ENCODE results near the gene IMMP1L. TPM values are rescaled to one million over a fixed set of nuclear protein-coding genes. Genes with fewer than 3 reads are reported as not detected.

Gene IMMP1L
- total and polyA plus RNA-seq, 8 donors, result 3.1 to 46.3 (median 25.9) TPM

DNA sequence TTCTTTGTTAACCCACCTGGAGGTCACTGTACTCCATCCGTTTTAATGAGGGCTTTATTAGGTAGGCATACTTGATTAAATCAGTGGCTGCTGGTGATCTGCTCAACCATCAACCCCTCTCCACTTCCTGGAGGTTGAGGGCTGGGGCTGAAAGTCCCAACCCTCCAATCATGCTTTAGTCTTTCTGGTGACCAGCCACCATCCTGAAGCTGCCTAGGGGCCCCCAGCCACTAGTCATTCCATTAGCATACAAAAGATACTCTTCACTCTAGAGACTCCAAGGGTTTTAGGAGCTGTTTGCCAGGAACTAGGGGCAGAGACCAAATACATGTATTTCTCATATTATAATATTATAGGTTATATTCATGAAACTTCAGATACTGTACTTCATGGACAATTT lies 126.3 kb downstream of the IMMP1L start:
- H3K9me3 ChIP-seq, result no peaks in the 10 kb centered on the region
- peaks cover 0 to 11% (median 2%) of the 10 kb centered on the region in 4 donors for H3K36me3 ChIP-seq
- DNase-seq, result no peak
- intact Hi-C loops (cut with DNase I; ENCODE audit: low total_unique reads), result no loop called here
- no peak overlapping the region for H3K27ac ChIP-seq
- H3K4me3 ChIP-seq, result no peak overlapping the region
- H3K27me3 ChIP-seq, result no peaks in the 10 kb centered on the region
- 74 to 82% (median 81%) methylated on average over 1 of the region's 1 CpG for WGBS, 5 donors
- TF ChIP-seq POLR2AphosphoS5 (IDR thresholded peaks at IDR 0.05), result no peak
- no peak for TF ChIP-seq EP300 (IDR thresholded peaks at IDR 0.05)
- no peak for TF ChIP-seq POLR2A (IDR thresholded peaks at IDR 0.05)
- TF ChIP-seq, protein P1, sequence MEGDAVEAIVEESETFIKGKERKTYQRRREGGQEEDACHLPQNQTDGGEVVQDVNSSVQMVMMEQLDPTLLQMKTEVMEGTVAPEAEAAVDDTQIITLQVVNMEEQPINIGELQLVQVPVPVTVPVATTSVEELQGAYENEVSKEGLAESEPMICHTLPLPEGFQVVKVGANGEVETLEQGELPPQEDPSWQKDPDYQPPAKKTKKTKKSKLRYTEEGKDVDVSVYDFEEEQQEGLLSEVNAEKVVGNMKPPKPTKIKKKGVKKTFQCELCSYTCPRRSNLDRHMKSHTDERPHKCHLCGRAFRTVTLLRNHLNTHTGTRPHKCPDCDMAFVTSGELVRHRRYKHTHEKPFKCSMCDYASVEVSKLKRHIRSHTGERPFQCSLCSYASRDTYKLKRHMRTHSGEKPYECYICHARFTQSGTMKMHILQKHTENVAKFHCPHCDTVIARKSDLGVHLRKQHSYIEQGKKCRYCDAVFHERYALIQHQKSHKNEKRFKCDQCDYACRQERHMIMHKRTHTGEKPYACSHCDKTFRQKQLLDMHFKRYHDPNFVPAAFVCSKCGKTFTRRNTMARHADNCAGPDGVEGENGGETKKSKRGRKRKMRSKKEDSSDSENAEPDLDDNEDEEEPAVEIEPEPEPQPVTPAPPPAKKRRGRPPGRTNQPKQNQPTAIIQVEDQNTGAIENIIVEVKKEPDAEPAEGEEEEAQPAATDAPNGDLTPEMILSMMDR (IDR thresholded peaks at IDR 0.05), result no peak
- H3K4me1 ChIP-seq, result no peaks in the 10 kb centered on the region

Other genes with a start within 250 kb of the IMMP1L start
- under 1 TPM in 2 of 5 donors, not detected in 3; 0.45 to 0.55 TPM for gene DCDC1, start 139.9 kb downstream of the IMMP1L start, total RNA-seq
- not detected for gene DCDC1, start 139.9 kb downstream of the IMMP1L start, polyA plus RNA-seq
- 10 to 100 TPM in 3 of 5 donors, 1 to 10 TPM in 2; 2.7 to 30.7 (median 15.9) TPM for gene DNAJC24, start 139.8 kb downstream of the IMMP1L start, total RNA-seq
- gene DNAJC24, start 139.8 kb downstream of the IMMP1L start, polyA plus RNA-seq, result 1 to 10 TPM; 3.3 to 6.4 (median 6.2) TPM
- gene ELP4, start 145 bp upstream of the IMMP1L start, total RNA-seq, result 10 to 100 TPM; 12.6 to 70.0 (median 54.7) TPM
- 10 to 100 TPM in 1 of 3 donors, 1 to 10 TPM in 2; 8.3 to 13.3 (median 9.5) TPM for gene ELP4, start 145 bp upstream of the IMMP1L start, polyA plus RNA-seq

Measured in stomach (tissue), 9 donors.